Coronary artery (tissue), 2 donors: ENCODE data around the gene ANKRD33.
A peak's percentile ranks its signal among the peaks of the same experiment; 100 is the strongest.

Experiments used
- DNase-seq: peaks from one replicate; pipeline ENCODE4 v3.0.0-alpha.2; 2017; ENCODE audit warnings: low spot score
- H3K27ac ChIP-seq, 2 donors: fragments of 200-600 bp; sonication (generic); one replicate each; pipeline ENCODE4 v1.5.1; 2016 to 2019
- H3K4me3 ChIP-seq: fragments of 200-600 bp; sonication (generic); 2 replicates; pipeline ENCODE4 v1.5.1; 2016; ENCODE audit warnings: mild to moderate bottlenecking, moderate library complexity
- CTCF ChIP-seq: fragments of 200-600 bp; sonication (generic); IDR thresholded peaks from one replicate; pipeline ENCODE4 v1.5.1; 2019; ENCODE audit warnings: antibody characterized with exemption

Gene ANKRD33

DNA sequence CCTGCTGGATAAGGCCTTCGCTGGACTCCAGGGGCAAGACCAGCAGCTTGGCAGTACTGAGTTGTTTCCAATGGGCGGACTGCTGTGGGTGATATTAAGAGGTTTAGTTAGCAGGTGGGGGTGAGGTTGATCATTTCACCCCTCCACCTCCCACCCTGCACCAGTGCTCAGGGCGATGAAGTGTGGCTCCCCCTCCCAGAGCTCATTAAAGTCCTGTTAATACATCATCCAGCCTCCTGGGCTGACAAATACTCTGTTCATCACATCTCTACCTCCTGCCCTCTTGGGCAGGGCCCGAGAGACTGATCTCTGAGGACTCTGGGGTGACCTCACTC is 37.0 kb upstream of the ANKRD33 start:
- Histone ChIP-seq H3K27ac (peak overlapping the region in 1 of 2 donors; percentile 56), H3K4me3 (no peak overlapping the region)
- TF ChIP-seq CTCF = no peak
- DNase-seq = no peak

GRCh38 chr12:51851413-51852124 is 36.3 kb upstream of the ANKRD33 start:
- no peak for DNase-seq
- no peak overlapping the region for H3K4me3 ChIP-seq
- H3K27ac ChIP-seq = peak overlapping the region in 1 of 2 donors; percentile 56
- no peak for TF ChIP-seq CTCF

- Histone ChIP-seq H3K27ac (no peak overlapping the region), H3K4me3 (no peak overlapping the region)
- DNase-seq = no peak
- TF ChIP-seq CTCF = no peak
Observed at GRCh38 chr12:51852404-51853137, 35.3 kb upstream of the ANKRD33 start.

DNA sequence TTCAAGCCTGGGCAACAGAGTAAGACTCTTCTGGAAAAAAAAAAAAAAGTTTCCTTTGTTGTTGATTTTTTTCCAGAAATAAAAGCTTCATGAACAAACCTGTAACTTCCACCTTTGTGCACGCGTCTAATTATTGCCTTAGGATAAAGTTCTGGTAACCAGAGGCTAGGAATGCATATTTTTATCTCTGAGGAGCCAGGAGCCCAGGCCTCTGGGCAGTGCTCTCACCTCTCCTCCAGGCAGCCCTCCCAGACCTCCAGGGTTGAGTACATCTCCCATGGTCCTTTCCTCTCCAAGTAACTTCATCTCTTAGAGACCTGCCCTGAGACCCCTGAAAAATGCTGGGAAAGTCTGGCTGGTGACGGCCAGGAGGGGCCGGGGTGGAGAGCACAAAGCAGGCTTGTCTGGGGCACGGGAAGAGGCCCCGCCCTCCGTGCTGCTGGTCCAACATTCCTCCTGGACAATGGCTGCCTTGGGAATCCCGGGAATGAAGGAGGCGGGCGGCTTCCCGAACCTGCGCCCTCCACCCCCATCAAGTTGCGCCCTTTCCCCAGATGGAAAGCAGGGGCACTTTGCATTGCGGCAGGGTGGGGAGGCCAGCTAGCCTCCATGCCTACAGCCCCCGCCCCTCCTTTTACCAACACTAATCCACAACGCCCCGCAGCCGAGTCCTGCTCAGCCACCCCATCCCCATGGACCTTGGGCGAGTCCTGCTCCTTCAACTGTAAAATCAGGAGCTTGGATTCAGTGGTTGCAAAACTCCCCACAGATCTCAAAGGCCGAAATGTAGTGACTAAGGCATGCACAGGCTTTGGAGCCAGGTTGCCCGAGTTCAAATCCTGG is 32.1 kb upstream of the ANKRD33 start:
- TF ChIP-seq CTCF = no peak
- peak overlapping the region in 1 of 2 donors; percentile 55 for H3K27ac ChIP-seq
- DNase-seq = no peak
- H3K4me3 ChIP-seq = peak overlapping the region; percentile 65

DNA sequence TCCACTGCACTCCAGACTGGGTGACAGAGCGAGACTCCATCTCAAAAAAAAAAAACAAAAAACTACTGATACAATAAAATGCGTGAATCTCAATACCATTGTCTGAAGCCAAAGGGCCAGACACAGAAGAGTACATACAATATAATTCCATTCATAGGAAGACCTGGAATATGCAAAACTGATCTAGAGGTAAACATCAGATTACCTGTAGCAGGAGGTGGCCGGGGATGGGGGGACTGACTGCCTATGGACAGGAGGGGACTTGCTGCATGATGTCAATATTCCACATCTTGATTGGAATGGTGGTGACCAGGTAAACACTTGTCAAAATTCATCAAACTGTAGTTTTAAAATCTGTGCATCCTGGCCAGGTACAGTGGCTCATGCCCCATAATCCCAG is 26.9 kb upstream of the ANKRD33 start:
- DNase-seq = no peak
- no peak for TF ChIP-seq CTCF
- Histone ChIP-seq H3K4me3 (no peak overlapping the region), H3K27ac (no peak overlapping the region)

- DNase-seq = no peak
- Histone ChIP-seq H3K4me3 (no peak overlapping the region), H3K27ac (no peak overlapping the region)
- no peak for TF ChIP-seq CTCF
Observed at GRCh38 chr12:51862947-51863346, 25.0 kb upstream of the ANKRD33 start.
